AG04450 (cell line): ENCODE data around the gene ZNF318. TPM values are rescaled to one million over a fixed set of nuclear protein-coding genes. Genes with fewer than 3 reads are reported as not detected.

Source experiments
- CTCF ChIA-PET: fragments of 300-600, 350-600 bp; formaldehyde crosslinking; extraction: SDS; loops from one replicate; lab custom pipeline; 2022; ENCODE audit warnings: antibody characterized with exemption, inconsistent platforms; lab: Charles Lee
- POLR2A ChIA-PET: fragments of 350-600 bp; formaldehyde crosslinking; extraction: SDS; loops from one replicate; lab custom pipeline; 2021; ENCODE audit warnings: antibody characterized with exemption, inconsistent platforms; lab: Yijun Ruan, JAX
- DNase-seq: peaks from one replicate; pipeline ENCODE4 v3.0.0-alpha.2; 2011; ENCODE audit warnings: low read depth, low spot score
- H3K27ac ChIP-seq: one replicate; pipeline ENCODE4 v1.5.1; 2012; ENCODE audit warnings: low read depth, low read length, control low read depth
- H3K27me3 ChIP-seq: one replicate; pipeline ENCODE4 v1.6.0; 2012; ENCODE audit warnings: low read length; ENCODE audit not compliant: control insufficient read depth, insufficient read depth
- H3K4me3 ChIP-seq: 2 replicates; pipeline ENCODE4 v1.5.1; 2011; ENCODE audit warnings: mild to moderate bottlenecking, low read depth, low read length, control low read depth
- H3K9me3 ChIP-seq: 2 replicates; pipeline ENCODE4 v1.5.1; 2012; ENCODE audit warnings: low read length; ENCODE audit not compliant: control insufficient read depth, insufficient read depth
- CTCF ChIP-seq: IDR thresholded peaks from 2 replicates; pipeline ENCODE4 v1.5.1; 2011; ENCODE audit warnings: low read depth, low read length, control low read depth, inconsistent platforms
- polyA plus RNA-seq: library from polyadenylated mRNA; depleted of rRNA; stranded (reverse); fragments of >200 nt; gene quantifications from 2 replicates; pipeline ENCODE4 v1.2.3, GENCODE V29; 2011

ZNF318 gene
- polyA plus RNA-seq, 1 experiment: 14.9 TPM

- no peaks in the 10 kb centered on the region for H3K27me3 ChIP-seq
- no peak for TF ChIP-seq CTCF
- DNase-seq: no peak
- no peaks in the 10 kb centered on the region for H3K9me3 ChIP-seq
- no peak overlapping the region for H3K27ac ChIP-seq
- H3K4me3 ChIP-seq: no peak overlapping the region
- ChIA-PET POLR2A (no interaction called here), CTCF (interaction anchor here (1.4 kb wide), 1 partner anchor 110 kb away, joined by 4 read pairs; the partner anchor contains the start of gene DNPH1)
Observed at GRCh38 chr6:43339168-43339567, 30.3 kb downstream of the ZNF318 start.

GRCh38 chr6:43338243-43338642 lies 31.2 kb downstream of the ZNF318 start:
- no peak for DNase-seq
- no peaks in the 10 kb centered on the region for H3K27me3 ChIP-seq
- no peaks in the 10 kb centered on the region for H3K9me3 ChIP-seq
- no peak overlapping the region for H3K27ac ChIP-seq
- CTCF ChIA-PET: interaction anchor here (1.9 kb wide), 1 partner anchor 109 kb away, joined by 4 read pairs; the partner anchor contains the start of gene DNPH1
- POLR2A ChIA-PET: no interaction called here
- no peak for TF ChIP-seq CTCF
- H3K4me3 ChIP-seq: no peak overlapping the region

GRCh38 chr6:43336382-43336781 lies 33.1 kb downstream of the ZNF318 start:
- TF ChIP-seq CTCF: no peak
- Histone ChIP-seq H3K4me3 (no peak overlapping the region), H3K27ac (no peak overlapping the region), H3K27me3 (no peaks in the 10 kb centered on the region), H3K9me3 (no peaks in the 10 kb centered on the region)
- no peak for DNase-seq
- ChIA-PET POLR2A (no interaction called here), CTCF (interaction anchor here (0.6 to 3.9 kb wide), 3 partner anchors 73 to 332 kb away, joined by 3 to 47 read pairs (median 4); partner anchors contain the start of gene DNPH1)

- TF ChIP-seq CTCF: no peak
- Histone ChIP-seq H3K27me3 (no peaks in the 10 kb centered on the region), H3K4me3 (no peak overlapping the region), H3K9me3 (no peaks in the 10 kb centered on the region), H3K27ac (no peak overlapping the region)
- CTCF ChIA-PET: interaction anchor here (0.8 to 3.9 kb wide), 11 partner anchors 8 to 107 kb away, joined by 3 to 47 read pairs (median 6); partner anchors contain the start of genes CRIP3 and DNPH1
- POLR2A ChIA-PET: interaction anchor here (0.7 kb wide), 1 partner anchor 431 kb away, joined by 3 read pairs; no protein-coding TSS in a partner anchor
- no peak for DNase-seq
Observed at GRCh38 chr6:43335469-43335868, 34.0 kb downstream of the ZNF318 start.

- DNase-seq: peak; percentile 13
- no peaks in the 10 kb centered on the region for H3K27me3 ChIP-seq
- no peaks in the 10 kb centered on the region for H3K9me3 ChIP-seq
- ChIA-PET POLR2A (no interaction called here), CTCF (interaction anchor here (0.6 to 3.9 kb wide), 25 partner anchors 9 to 178 kb away, joined by 3 to 47 read pairs (median 4); partner anchors contain the start of genes CRIP3 and DNPH1)
- no peak overlapping the region for H3K27ac ChIP-seq
- no peak overlapping the region for H3K4me3 ChIP-seq
- peak; percentile 71 for TF ChIP-seq CTCF
Observed at GRCh38 chr6:43334466-43335095, 34.9 kb downstream of the ZNF318 start.
